NT2/D1 (cell line): ENCODE results near the gene EIF4EBP3.

Experiments
- DNase-seq: peaks from one replicate; pipeline ENCODE4 v3.0.0-alpha.2; 2011; ENCODE audit warnings: low read depth, low spot score
- H3K27me3 ChIP-seq: 2 replicates; pipeline ENCODE4 v1.6.0; 2011; ENCODE audit warnings: mild to moderate bottlenecking; ENCODE audit not compliant: insufficient read length, insufficient read depth
- H3K36me3 ChIP-seq: 2 replicates; pipeline ENCODE4 v1.6.1; 2011; ENCODE audit warnings: mild to moderate bottlenecking, low read length, mixed read lengths; ENCODE audit not compliant: insufficient read depth, insufficient read length
- H3K4me1 ChIP-seq: 2 replicates; pipeline ENCODE4 v1.5.1; 2011; ENCODE audit not compliant: insufficient read depth, insufficient read length
- H3K4me3 ChIP-seq: 2 replicates; pipeline ENCODE4 v1.5.1; 2011; ENCODE audit warnings: low read depth; ENCODE audit not compliant: insufficient read length
- H3K9ac ChIP-seq: 2 replicates; pipeline ENCODE4 v1.6.0; 2011; ENCODE audit warnings: low read depth; ENCODE audit not compliant: insufficient read length
- H3K9me3 ChIP-seq: 2 replicates; pipeline ENCODE4 v1.5.1; 2011; ENCODE audit warnings: mild to moderate bottlenecking, low read length; ENCODE audit not compliant: insufficient read depth
- SUZ12 ChIP-seq: IDR thresholded peaks from 2 replicates; pipeline ENCODE4 v1.6.1; 2011; ENCODE audit not compliant: insufficient read length, insufficient read depth; ENCODE audit errors: extremely low read depth
- YY1 ChIP-seq: IDR thresholded peaks from 2 replicates; pipeline ENCODE4 v1.6.1; 2011; ENCODE audit not compliant: insufficient read length, insufficient read depth
- ZNF274 ChIP-seq: IDR thresholded peaks from 2 replicates; pipeline ENCODE4 v1.6.1; 2011; ENCODE audit warnings: mild to moderate bottlenecking, low read depth, low read length

The EIF4EBP3 gene

GRCh38 chr5:140596321-140596741 lies 48.9 kb downstream of the EIF4EBP3 start:
- no peak for DNase-seq
- H3K4me3 ChIP-seq = no peak overlapping the region
- H3K27me3 ChIP-seq = no peaks in the 10 kb centered on the region
- H3K4me1 ChIP-seq = peaks cover 3% of the 10 kb centered on the region
- H3K9ac ChIP-seq = no peak overlapping the region
- peaks cover 5% of the 10 kb centered on the region for H3K36me3 ChIP-seq
- H3K9me3 ChIP-seq = no peaks in the 10 kb centered on the region
- no peak for TF ChIP-seq ZNF274
- no peak for TF ChIP-seq SUZ12
- no peak for TF ChIP-seq YY1

- TF ChIP-seq SUZ12 (no peak), ZNF274 (no peak)
- DNase-seq = no peak
Measured at GRCh38 chr5:140598836-140599235, 51.4 kb downstream of the EIF4EBP3 start.

More at GRCh38 chr5:140598836-140599235, 51.4 kb downstream of the EIF4EBP3 start:
- Histone ChIP-seq H3K27me3 (no peaks in the 10 kb centered on the region), H3K9me3 (no peaks in the 10 kb centered on the region), H3K4me1 (peaks cover 3% of the 10 kb centered on the region), H3K4me3 (no peak overlapping the region), H3K9ac (no peak overlapping the region), H3K36me3 (no peaks in the 10 kb centered on the region)
